Neural cell (in vitro differentiated cells): ENCODE measurements around the gene P4HTM.

Source experiments
- CTCF ChIP-seq: fragments of 450-650 bp; IDR thresholded peaks from 2 replicates; pipeline ENCODE4 v1.5.1; 2014; ENCODE audit warnings: antibody characterized with exemption, mild to moderate bottlenecking, moderate library complexity; ENCODE audit not compliant: poor library complexity, severe bottlenecking
- REST ChIP-seq: IDR thresholded peaks from 2 replicates; pipeline ENCODE4 v1.6.1; 2012; ENCODE audit warnings: borderline replicate concordance

- TF ChIP-seq REST = no peak
- no peak for TF ChIP-seq CTCF
Measured at GRCh38 chr3:49054344-49054862, 64.4 kb downstream of the P4HTM start.
